Tongue (tissue), 2 donors: ENCODE results near the gene PGAM5. TPM values are rescaled to one million over a fixed set of nuclear protein-coding genes. Genes with fewer than 3 reads are reported as not detected.

Experiments
- DNase-seq: peaks from one replicate; pipeline ENCODE4 v3.0.0-alpha.2; 2015
- total RNA-seq: library from RNA; depleted of rRNA; stranded (reverse); fragments of >200 nt; gene quantifications from one replicate; pipeline ENCODE4 v1.2.3, GENCODE V29; 2014

Gene PGAM5
- total RNA-seq, 1 donor from 2014 or later, result 24.1 TPM

DNA sequence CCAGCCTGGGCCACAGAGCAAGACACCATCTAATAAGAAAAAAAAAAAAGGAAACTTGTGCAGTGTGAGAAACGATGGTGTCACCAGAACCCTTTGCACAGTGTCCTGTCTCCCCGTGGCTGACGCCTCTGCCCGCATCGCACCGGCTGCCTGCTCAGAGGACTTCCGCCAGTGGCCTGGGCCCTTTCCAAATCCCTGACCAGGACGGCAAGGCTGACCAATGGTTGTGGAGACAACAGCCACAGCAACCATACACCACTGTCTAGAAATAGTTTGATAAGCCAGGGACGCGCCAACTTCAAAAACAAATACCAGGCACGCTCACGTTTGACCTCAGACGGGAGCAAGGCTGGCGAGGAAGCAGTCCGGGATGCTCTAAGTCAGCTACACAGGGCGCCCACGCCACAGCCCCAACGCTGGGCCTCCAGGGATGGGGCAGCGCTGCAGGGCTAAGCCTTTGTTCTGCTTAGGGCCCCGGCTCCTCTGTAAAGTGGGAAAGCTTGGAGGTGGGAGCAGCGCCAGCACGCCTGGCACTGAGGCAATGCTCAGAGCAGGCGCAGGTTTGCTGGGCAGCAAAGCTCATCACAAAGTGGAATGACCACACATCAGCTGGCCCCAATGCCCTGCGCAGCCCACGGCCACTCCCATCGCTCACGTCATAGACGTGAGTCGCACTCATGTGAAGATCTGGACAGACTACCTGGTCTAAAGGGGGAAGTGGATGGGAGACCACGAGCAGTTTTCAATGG, 12.5 kb downstream of the PGAM5 start:
- no peak for DNase-seq

DNA sequence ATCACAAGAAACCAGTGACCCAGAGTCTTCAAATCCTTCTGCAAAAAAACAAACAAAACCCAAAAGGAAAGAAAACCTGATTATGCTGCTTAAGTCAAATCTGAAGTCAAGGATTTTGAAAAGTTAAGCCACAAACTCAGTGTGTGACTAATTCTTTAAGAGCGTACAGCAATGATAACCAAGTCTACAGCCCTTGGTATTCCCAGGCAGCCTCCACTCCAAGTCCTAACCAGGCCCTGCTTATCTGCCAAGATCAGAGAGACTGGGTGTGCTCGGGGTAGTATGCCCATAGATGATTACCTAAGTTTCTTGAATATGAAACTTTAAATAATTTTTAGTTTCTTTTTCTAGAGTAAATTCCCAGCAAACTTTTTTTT, 13.1 kb downstream of the PGAM5 start:
- DNase-seq, result no peak

DNA sequence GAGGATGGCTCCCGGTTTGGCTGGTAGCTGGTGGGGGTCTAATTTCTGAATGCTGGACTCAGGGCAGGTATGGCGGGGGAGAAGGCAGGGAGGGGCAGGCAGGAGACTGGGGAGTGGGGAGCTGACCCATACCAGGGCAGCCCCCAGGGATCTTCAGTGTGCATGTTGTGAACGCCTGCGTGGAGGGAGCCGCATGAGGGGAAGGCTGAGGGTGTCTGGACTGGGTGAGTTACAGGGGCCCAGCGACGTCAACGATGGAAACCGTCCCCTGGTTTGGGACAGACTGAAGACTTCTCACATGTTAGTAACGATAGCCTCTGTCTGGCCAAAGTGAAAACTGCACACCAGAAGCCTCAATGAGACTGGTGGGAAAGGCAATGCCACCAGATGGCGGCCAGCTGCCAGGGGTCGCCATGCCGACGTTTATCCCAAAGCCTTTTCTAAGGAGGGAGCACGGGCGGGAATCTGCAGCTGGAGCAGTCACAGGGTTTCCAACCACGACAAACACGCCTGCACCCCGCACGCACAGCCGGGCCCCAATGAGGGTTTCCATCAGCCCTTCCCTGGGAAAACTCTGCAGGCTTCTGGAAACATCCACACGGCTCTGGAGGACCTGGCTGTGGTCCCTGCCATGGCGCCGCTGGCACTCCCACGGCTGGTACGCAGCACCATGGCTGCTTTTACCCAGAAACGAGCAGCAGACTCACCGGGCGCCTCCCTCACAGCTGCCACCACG, 14.0 kb downstream of the PGAM5 start:
- peak; percentile 85 for DNase-seq

DNA sequence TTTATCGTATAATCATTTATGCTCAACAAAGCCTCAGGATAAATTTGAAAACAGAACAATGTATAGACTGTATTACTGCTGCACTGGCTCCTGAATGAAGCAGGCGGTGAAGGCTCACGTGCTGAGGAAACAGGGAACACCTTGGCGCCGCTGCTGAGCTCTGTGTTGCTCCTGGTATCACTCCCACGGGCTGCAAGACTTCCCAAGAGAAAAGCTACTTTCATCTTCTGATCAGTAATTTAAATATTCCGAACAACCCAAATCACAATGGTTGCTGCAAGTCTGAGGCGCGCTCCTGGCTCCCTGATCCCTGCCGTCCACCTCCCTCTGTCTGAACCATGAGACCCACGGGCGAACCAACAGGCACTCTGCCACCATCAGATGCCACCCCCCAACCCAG, 15.7 kb downstream of the PGAM5 start:
- no peak for DNase-seq

DNA sequence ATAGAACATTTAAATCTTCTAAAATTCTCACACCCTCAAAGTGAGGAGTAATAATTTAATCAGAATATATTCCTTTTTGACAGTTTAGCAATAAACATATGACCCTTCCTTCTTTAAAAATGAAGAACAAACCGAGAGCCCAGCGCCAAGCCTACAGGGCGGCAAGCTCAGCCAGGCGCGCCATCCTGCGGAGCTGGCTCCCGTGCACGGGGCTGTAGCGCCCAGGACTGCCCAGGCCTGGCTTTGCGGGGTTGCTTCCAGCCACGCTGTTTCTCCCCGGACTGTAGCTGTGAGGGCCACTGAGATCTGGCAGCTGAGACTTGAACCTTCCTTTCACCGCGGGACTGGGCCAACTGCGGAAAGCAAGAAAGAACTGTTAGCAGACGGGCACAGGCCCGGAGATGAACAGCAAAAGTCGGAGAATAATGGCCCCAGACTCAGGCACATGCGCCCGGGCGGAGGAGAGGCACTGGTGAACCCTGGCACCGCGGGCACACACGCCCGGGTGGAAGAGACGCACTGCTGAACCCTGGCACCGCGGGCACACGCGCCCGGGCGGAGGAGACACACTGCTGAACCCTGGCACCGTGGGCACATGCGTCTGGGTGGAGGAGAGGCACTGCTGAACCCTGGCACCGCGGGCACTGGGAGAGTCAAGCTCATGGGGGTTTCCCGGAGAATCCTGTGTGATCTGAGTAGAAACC, 16.6 kb downstream of the PGAM5 start:
- DNase-seq, result no peak

DNA sequence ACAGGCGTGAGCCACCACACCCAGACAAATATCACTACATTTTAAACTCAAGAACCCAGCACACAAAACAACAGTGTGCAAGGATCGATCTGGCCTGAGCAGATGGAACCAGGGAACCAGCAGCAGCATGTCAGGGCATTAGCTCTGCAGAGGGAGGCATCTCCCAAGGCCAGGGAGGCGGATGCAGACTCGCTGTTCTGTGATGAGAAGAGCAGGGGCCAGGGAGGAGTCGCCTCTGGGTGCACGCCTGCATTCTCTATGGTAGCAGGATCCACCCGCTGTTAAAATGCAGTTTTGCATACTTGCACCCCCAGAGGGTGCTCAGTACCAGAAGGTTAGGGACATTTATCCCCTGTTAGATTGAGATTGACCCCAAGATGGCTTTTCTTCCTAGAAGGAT, 17.9 kb downstream of the PGAM5 start:
- DNase-seq, result no peak

DNA sequence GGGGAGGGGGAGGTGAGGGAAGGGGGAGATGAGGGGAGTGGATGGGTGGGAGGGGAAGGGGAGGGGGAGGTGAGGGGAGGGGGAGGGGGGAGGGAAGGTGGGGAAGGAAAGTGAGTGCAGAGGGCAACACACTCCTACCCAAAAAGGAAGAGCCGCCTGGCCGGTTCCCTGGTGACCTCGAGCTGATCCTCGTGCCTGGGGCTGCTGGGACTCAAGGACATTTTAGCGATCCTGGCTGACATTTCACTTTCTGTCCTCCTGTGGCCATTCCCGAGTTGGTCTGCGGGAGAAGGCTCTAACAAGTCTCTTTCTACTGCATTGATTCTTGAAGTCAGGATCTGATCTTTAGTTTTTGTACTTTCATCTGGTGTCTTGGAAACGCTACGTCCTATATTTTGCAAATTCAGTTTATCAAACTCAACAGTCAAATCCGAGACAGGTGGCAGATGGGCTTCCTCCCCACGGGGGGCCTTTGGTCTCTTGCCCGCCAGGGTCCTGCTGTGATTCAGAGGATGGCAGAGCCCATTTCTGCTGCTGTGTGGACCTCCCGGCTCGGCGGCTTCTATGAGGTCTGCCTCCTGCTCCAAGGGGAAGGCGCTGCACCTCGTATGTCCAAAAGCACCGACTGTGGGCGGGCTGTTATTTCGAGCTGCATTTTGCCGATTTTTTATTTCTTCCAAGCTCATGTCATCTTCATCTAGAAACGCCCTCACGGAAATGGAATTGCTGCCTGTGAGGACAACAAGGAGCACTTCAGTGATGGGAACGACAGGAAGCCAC, 19.1 kb downstream of the PGAM5 start:
- DNase-seq, result no peak

DNA sequence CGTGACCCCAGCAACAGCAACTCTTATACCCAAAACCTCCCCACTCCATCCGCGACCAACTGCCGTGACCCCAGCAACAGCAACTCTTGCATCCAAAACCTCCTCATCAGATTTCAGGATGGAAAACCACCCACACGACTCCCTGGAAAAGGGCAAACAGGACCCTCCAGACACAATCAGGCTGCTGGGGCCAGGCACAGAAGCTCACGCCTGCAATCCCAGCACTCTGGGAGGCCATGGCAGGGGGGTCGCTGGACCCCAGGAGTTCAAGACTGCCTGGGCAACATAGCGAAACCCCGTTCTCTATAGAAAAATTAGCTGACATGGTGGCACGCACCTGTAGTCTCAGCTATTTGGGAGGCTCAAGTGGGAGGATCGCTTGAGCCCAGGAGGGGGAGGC, 19.7 kb downstream of the PGAM5 start:
- DNase-seq, result no peak

DNA sequence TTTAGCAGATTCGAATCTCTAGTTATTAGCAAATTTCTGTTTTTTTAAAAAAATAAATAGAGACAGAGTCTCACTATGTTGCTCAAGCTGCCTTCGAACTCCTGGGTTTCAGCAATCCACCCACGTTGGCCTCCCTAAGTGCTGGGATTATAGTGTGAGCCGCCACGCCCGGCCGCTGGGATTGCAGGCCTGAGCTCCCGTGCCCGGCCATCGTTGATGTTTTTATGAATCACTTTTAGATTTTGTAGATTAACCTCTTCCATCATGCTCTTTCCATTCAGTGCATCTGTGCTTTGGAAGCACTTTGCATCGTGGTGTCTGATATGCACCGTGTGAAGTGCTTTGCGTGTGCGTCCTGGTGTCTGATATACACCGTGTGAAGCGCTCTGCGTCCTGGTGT, 20.9 kb downstream of the PGAM5 start:
- DNase-seq, result no peak

DNA sequence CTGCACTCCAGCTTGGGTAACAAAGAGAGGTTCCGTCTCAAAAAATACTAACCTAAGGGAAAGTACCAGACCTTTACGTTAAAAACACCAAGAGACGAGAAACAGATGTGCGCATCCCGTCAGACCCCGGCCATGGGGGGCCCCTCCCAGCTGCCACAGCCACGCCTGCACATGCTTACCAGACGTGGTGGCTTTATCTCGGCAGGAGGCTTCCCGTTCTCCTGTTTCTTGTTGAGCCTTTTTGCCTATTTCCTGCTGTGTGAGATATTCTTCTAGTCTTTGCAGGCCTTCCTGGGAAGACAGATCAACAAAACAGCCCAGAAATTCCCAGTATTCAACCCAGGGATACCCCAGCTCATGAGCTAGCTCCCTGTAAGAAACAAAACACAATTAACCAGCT, 23.6 kb downstream of the PGAM5 start:
- DNase-seq, result no peak

DNA sequence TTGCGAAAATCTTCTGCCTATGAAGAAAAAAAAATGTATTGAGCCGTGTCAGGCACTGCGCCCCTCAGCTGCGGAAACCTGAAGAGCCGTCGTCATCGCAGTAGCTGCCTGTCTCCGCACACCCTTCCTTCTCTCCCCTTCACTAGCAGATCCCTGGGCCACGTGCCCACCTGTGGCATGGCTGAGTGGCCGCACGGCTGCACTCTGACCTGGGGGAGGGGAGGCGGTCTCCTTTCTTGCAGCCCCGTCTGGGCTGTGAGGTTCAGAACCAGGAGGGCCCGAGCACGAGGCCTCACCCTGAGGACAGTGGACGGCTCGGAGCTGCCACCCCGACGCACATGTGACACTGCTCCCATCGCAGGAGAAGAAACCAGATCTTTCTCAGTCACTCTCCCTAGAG, 24.9 kb downstream of the PGAM5 start:
- no peak for DNase-seq

DNA sequence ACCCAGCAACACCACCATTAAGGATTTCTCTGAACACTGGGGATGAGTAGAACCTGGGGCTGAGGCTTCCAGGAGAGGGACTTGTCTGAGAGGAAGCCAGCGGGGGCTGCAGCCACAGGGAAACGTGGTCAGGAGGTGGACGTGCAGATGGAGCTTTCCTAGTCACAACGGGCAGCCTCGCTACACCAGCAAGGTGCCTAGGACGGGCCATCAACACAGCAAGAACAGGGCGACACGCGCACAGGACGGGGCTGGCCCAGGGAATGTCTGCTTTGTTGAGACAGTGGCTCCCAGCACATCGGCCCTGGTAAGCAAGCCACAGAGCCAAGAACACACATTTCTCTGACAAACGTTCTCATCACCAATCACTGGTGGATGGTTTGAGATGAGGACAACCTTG, 25.7 kb downstream of the PGAM5 start:
- no peak for DNase-seq

DNA sequence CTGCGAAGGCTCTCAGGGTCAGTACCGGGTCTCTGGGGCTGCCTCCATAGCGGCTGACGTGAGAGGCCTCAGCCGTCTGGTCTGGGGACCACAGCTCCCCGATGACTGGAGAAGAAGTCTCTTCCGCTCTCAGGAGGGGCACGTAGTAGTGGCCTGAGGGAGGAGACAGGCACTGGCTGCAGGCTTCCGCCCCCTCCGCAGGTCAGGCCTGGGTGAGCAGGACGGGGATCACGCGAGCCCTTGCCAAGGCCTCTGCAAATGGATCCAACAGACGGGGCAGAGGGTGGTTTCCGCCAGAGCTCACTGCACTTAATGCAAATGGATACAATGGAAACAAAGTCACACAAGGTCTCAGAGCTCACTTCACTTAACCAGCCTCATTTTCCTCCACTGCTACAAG, 26.3 kb downstream of the PGAM5 start:
- no peak for DNase-seq

DNA sequence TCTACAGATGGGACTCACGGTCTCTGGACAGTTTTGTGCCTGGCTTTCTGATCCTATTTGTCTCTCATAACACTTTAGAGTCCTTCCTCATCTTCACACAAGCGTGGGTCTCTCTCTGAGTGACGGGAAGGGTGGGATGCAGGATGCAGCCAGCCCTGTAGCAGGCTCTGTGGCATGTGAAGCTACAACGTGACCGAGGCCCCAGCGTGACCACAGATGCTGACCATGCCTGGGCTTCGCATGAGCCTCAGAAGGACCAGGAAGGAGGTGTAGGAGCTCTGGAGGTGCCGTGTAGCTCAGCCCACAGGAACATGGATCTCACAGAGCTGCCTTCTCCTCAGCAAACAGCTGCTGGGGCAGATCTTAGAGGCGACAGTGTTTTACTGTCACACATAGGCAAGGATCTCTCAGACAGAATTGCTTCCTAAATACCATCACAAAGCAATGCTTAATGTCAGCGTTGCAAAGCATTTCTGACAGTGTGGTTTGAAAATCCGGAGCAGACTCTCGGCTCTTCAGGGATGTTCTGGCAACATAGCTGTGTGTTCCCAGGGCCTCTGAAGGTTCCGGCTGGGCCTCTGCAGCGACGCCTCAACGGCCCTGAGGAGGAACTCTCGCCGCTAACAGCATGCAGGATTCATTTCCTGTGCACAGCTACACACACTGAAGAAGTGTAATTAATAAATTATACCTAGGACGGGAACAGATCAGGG, 29.1 kb downstream of the PGAM5 start:
- no peak for DNase-seq

DNA sequence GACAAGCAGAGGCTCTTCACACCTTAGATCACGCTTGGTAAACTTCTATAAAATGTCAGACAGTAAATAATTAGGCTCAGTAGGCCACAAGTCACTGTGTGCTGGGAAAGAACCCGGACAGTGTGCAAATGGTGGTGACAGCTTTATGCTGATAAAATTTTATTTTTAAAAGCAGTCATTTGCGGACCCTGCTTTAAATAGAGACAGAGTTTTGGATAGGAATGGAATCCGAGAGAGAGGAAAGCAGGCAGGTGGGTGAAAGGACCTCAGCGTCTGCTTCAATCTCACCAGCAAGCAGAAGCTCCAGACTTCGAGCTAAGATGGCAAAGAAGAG, 29.6 kb downstream of the PGAM5 start:
- DNase-seq, result no peak

DNA sequence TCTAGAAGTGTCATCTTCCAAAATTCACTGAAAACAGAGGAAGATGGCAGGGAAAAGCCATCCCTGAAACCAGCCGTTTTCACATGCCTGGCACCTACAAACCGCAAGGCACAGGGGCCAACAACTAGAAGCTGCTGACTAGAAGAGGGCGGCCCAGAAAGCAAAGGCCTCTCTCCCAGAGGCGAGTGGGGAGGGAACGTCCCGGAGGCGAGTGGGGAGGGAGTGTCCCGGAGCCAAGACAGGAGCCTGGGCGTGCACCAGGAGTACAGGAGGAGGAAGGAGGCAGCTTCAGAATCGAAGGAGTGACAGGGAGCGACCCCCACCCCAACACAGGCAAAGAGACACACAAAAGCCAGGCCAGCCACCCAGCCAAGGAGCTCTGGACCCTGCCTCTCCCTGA, 30.0 kb downstream of the PGAM5 start:
- DNase-seq, result no peak

DNA sequence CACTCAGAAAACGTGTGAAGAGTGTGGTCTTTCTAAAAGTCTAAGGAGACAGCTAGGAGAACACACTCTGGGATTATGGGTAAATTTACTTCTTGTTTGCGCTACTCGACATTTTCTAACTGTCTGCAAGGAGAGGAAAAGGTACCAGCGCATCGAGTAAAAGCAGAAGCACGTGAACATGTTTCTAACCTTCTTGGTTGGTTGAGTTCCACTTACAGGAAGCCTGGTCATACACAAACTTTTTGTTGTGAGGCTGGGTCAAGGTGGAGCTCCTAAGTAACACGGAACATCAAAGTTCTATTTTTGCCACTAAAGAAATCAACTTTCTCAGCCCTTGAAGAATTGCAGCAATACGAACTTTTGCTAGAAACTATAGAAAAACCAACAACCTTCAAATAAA, 31.0 kb downstream of the PGAM5 start:
- DNase-seq, result no peak

DNA sequence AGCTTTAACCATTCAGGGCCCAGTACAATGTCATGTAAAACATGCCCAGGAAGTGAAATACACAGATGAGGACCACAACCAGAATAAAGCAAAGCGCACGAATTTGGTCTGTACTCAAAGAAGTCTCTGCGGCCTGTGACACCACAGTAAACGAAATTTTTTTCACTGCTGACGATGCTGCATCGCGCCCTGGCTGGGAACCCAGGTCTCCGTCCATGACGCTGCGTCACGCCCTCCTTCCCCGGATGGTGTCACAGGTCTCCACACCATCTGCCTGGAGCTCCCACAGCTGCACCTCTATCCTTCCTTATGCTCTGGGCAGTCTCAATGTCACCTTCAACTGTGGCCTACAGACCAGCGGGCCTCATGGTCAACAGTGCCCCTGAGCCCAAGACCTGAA, 33.2 kb downstream of the PGAM5 start:
- no peak for DNase-seq

DNA sequence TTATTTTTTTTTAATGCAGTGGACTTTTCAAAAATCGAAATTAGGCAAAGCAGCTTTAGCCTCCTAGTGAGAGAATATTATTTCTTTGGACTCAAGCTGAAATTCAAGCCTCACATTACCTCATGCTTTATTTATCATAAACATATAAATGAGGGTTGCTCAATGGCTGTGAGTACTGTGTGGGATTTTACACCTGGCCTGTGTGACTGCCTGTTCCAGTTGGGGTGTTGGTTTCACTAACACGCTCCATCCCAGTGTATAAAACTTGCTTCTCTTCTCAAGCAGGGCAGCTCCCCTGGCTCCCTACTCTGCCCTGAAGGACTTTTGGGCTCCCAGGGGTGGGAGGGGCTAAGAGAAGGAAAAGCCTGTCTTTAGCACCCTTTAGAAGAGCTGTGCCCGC, 36.0 kb downstream of the PGAM5 start:
- DNase-seq, result no peak

DNA sequence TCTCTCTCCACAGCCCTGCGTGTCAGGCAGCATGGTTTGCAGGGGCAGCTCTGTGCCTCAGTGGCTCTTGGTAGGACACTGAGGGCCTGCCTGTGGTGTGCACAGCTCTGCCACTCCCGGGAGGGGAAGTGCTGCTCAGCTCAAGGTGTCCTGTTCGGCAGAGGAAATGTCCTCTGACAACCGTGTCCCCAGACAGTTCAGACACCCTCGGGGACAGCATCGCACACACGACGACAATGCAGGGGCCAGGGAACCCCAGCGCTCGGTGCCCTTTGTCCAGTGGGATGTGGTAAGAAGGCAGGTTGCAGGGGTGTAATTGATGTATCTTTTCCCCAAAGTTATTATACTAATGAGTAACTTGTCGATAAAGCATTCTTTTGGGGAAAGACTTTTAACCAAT, 36.8 kb downstream of the PGAM5 start:
- no peak for DNase-seq

DNA sequence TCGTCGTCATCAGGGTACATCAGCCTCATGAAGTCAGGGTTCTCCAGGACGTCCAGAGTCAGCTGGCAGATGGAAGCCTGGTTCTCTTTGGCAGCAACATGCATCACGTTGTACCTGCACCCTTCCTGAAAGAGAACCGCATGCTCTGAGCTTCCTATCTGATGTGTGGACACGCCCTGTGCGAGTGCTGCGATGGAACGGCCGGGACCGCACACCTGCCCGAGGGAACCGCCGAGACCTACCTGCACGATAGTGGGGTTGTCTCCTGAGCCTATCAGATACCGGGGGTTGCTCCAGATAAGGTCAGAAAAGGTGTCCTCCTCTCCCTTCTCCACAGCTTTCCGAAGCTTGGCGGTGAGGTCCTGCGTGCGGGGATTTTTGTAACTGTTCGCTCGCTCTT, 37.3 kb downstream of the PGAM5 start:
- no peak for DNase-seq

DNA sequence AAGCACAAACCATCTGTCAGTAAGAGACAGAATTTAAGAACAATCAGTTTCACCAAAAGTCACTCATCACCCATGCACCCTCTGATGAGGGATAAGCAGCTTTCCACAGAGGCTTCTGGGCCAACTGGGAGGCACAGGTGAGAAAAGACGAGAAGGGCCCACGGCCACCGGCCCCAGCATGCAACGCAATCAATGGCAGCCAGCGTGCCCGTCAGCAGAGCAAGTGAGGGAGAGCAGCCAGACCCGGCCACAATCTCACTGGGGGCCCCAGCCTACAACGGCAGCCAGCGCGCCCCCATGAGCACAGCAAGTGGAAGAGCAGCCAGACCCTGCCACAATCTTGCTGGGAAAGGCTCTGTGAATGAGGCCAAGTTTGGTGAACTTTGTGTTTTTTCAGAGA, 37.7 kb downstream of the PGAM5 start:
- no peak for DNase-seq
